ENCODE measurements around the gene ADAMTS2.

ADAMTS2 gene

GRCh38 chr5:179150011-179150410 is 195.2 kb downstream of the ADAMTS2 start:
- DNase-seq: no peak

- no peak for DNase-seq
Observed at GRCh38 chr5:179149278-179149677, 196.0 kb downstream of the ADAMTS2 start.

DNA sequence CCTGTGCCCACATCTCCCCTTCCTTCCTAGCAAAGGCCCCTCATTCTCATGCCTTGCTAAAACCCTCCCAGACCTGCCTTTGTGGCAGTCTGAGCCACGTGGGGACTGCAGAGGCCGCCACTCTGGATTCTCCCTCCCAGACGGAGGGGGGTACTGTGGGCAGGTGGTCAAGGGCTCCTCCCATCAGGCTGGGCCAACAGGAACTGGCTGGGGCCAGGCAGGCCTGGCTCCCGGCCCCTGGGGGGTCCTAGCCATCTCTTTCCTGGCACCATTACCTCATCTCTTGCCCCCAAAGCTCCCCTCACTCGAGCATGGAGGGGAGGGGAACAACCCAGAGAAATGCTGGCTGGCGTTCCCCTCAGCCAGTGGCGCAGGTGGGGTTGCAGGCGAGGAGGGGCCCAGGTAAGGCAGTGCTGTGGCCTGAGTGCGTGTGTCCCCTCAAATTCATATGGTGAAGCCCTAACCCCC is 196.5 kb downstream of the ADAMTS2 start:
- no peak for DNase-seq

DNA sequence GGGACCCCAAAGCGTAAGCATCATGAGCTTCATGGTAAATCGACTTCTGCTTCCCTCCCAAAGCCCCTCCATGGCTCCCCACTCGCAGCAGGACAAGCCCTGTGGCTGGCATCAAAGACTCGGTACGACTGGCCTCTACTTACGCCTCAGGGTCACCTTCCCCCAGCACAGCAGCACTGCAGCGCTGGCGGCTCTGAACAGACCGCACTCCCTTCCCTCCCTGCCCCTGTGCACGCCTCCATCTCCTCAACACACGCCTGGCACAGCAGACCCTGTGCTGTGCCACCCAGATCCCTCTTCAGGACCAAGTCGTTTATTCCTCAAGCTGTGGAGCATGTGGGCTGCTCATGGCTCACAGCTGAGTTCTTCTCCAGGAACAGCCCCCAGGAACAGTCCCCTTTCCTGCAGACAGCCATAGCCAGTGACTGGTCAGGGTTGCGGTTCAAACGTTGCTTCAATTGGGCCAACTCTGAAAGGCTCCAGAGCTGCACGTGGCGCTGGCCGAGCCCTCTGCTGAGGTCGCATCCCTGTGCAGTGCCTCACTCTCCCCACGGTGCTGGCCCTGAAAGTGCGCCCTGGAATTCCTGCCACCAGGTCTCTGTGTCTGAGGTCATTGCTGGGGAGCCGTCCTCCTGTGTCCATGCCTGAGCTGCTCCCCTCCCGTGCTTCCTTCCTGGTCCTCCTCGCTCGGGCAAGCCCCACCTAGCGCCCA is 197.1 kb downstream of the ADAMTS2 start:
- no peak for DNase-seq

GRCh38 chr5:179146277-179146676 is 199.0 kb downstream of the ADAMTS2 start:
- no peak for DNase-seq

DNA sequence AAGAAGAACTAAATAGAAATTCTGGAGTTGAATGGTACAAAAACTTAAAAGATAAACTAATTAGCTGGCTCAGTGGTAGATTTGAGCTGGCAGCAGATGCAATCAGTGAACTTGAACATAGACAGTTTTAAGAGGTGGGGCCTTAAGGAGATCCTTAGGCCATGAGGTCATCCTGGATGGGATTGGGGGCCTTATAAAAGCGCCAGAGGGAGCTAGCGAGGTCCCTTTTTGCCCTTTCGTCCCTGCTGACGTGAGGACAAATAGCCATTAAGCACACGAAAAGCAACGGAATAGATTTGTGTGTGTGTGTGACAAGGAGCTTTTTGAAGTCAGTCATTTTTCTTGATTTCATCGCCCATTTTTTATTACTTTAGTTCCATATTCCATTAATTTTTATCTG is 201.8 kb downstream of the ADAMTS2 start:
- DNase-seq: no peak

DNA sequence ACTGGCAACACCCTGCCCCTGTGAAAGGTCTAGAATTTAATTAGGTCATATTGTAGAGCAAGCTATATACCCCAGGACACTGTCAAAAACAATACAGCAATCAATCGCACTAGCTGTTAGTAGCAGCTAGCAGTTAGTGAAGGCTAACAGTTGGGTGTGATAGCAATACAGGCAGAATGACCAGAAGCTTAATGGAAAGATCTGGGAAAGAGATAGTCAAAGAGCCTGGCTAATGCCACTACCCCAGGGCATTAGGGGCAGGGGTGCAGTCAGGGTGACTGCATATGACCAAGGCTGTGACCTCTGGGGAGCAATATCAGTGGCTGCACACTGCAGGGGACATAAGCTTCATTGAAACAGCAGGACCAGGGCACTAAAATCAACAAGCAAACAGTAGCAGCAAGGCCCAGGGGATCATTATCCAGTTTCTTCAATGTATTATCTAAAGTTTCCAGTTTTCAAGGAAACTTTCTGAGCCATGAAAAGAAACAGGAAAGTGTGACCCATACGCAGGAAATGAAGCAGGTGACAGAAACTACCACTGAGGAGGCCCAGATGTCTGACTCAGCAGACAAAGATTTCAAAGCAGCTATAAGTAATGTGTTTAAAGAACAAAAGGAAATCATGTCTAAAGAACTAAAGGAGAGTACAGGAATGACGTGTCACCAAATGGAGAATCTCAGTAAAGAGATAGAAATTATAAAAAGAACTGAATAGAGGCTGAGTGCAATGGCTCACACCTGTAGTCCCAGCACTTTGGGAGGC is 202.6 kb downstream of the ADAMTS2 start:
- no peak for DNase-seq

DNA sequence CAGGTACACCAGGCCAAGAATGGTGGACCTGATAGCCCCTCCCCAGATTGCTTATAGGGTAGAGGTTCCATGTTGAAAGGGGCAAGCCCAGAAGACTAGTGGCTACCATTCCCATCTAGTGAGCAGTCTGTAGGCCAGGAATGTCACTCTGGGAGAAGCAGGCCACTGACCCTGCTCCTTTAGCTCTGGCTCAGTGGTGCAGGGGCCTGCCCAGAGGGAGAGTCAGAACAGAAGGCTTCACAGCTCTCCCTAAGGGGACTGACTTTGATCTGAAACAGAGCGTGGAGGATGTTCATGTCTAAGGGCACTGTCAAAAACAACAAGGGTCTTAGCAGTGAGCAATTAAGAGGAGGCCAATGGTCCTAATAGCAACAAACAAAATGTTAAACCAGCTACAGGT is 203.4 kb downstream of the ADAMTS2 start:
- no peak for DNase-seq

DNA sequence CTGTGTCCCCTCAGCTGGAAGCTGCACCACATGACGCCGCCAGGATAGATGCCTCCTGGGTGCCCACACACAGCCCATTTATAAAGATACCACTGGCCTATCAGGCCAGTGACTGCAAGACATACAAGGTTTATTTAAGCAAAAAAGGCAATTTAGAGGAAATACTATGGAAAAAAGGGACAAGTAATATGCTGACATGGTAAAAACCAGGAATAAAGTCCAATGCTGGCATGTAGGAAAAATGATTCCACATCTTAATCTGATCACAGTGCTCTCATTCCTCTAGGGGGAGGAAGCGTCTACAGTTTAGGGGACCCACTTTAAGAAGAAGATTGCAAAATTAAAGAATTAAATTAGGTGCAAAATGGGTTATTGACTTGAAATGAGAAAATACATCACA is 205.0 kb downstream of the ADAMTS2 start:
- no peak for DNase-seq

DNA sequence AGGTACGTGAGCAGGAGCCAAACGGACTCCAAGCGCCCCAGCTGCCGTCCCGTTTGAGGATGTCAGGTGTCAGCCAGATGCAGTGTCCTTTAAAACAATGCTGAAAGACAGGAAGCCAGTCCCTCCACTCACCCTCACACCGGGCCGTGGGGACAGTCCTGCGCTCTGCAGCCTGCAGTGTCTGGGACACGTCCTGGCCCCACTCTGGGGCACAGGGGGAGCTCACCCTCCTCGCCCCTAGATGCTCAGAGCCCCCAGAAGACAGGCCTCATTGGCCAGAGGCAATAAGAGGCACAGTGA is 205.4 kb downstream of the ADAMTS2 start:
- no peak for DNase-seq

- no peak for DNase-seq
Observed at GRCh38 chr5:179139111-179139935, 205.9 kb downstream of the ADAMTS2 start.

DNA sequence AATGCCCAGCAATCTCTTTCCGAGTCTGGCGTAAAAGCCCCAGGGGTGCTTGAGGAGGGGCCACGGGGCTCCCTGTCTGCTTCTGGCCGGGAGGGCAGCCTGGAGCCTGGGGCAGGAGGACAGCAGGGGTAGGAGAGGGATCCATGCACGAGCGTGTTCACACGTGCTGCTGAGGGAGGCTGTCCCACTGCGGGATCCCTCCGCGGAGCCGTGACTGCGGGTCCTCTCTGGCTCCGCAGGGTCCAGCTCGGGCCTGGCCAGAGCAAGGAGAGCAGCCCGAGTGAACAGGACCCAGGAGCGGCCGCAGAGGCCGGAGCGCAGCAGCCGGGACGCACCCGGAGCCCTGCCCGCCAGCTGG is 206.7 kb downstream of the ADAMTS2 start:
- no peak for DNase-seq

- no peak for DNase-seq
Observed at GRCh38 chr5:179137643-179138567, 207.4 kb downstream of the ADAMTS2 start.

DNA sequence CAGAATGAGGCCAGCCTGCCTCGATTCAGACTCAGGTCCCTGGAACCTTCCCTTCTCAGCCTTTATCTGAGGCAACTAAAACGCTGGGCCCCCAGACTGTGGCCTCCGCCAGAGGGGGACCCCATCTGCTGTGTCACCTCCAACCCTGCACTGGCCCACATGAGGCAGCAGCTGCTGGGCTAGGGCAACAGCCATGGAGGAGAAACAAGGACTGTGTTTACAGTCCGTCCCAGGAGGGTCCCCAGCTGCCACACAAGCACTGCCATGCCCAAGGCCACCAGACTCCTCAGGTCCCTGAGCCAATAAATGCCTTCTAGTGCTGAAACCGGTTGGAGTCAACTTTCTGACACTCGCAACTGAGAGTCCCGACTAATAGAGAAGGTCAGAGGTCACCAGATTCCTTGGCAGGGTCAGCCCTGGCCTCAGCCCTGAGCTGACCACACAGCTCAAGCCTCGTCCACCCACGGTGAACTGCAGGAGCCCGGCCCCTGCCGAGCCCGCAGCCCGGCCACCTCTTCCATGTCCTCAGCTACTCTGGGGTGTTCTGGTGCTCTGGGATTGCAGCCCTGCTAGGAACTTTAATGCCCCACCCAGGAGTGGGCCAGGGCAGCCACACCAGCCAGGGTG is 208.1 kb downstream of the ADAMTS2 start:
- no peak for DNase-seq

DNA sequence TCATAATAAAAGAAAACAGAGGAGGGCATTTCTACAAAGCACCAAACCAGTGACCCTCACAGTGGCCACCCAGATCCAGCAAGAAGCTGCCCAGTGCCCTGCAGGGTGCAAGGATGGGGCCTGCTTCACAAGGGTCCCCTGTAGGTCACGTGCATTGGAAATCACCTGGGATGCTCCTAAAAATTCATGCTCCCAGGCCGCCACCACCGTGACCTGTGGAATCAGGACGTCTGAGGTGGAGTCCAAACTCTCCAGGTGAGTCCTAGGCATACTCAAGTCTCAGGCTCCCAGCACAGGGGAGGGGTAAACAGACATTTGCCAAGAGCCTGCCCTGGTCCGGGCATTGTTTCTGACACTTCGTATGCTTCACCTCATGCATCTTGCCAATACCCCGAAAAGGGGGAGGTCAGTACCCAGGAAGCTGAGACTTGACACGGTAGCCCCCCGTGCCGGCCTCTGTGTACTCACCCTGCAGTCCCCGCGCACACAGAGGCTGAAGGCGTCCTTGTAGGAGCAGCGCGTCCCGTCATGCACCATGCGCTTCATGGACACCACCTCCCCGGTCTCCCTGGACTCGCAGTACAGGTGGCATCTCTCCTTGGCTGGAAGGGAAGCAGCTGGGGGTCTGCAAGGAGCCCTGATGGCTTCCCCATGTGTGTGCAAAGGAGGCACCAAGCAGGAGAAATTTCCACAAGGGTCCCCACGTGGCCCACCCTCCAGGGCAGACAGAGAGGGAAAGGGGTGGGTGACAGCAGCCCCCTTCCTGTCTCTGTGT is 209.6 kb downstream of the ADAMTS2 start:
- DNase-seq: no peak

DNA sequence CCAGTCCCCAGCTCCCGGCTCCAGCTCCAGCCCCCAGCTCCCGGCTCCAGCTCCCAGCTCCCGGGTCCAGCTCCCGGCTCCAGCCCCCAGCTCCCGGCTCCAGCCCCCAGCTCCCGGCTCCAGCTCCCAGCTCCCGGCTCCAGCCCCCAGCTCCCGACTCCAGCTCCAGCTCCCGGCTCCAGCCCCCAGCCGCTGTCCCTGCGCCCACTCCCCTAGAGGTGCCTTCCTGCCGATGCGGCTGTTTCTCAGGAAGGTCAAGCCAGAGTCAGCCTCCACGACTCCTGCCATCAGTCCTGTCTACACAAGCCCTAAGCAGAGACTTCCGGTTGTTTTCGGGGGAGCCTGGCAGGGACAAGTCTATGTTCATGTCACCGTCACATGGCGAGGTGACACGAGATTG is 210.3 kb downstream of the ADAMTS2 start:
- no peak for DNase-seq

DNA sequence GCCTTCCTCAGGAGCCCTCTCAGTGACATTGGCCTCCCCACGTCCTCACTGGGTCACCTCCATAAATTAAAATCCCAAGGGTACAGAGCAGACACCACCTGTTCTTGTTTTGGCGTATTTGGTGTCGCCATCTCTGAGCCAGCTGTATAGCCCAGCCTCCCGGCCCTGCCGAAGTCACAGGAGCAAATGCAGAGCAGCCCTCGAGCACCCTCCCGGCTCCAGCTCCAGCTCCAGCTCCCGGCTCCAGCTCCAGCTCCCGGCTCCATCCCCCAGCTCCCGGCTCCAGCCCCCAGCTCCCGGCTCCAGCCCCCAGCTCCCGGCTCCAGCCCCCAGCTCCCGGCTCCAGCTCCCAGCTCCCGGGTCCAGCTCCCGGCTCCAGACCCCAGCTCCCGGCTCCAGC is 210.8 kb downstream of the ADAMTS2 start:
- DNase-seq: no peak

DNA sequence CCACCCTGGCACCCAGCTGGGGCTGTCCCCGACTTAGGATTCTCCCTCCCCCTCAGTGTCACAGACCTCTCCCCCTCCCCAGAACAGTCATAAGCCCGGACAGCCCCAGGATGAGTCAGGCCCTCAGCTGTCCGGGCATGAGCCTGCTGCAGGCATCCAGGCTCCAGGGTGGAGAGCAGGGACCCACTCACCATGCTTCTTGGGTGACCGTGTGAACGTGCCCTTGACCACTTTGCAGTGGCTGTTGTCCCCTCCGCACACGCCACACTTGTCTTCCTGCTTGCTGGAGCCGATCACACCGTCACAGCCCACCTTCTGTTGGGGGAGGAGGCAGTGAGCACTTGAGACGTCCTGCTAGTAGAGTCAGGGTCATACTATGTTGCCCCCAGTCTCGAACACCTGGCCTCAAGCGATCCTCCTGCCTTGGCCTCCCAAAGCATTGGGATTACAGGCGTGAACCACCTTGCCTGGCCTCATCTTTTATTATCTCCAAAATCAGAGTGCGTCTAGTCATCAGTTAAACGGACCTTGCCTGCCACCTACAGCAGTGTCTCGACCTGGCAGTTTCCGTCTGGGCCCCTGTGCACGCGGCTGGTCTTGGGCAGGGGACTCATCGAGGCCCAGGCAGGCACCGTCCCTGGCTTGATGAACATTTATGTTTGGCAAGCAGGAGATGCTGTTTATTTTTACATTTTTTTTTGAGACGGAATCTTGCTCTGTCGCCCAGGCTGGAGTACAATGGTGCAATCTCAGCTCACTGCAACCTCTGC is 212.5 kb downstream of the ADAMTS2 start:
- no peak for DNase-seq

GRCh38 chr5:179131886-179132585 is 213.2 kb downstream of the ADAMTS2 start:
- no peak for DNase-seq

- no peak for DNase-seq
Observed at GRCh38 chr5:179131321-179131835, 213.9 kb downstream of the ADAMTS2 start.

Measured in NCI-H526 treated with DMSO at 0.1 percent for 48 hours (cell line).